ENCODE data around the gene ARL5B. TPM values are rescaled to one million over a fixed set of nuclear protein-coding genes. Genes with fewer than 3 reads are reported as not detected.

Gene ARL5B
- total RNA-seq, 2 donors from 2014 or later: 44.8 to 55.4 TPM

DNA sequence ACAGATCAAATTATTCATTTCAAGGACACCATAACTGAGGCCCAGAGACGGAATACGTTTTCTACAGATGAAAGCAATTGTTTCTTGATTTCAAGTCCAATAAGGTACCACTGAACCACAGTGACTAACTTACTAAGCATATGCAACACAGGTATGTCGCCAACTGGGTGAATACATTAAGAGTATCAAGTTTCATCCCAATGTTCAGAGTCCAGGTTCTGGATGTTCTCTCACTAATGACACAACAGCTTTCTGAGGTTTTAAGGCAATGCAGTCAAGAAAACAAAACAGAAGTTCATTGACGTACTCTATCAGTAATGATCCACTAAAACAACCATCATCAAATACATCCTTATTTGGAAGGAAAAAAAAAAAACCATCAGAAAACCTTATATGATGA, 43.6 kb upstream of the ARL5B start:
- H3K9me3 Mint-ChIP-seq: no peaks in the 10 kb centered on the region
- no peak overlapping the region for H3K27ac Mint-ChIP-seq
- no peak overlapping the region for H3K9ac ChIP-seq (ENCODE audit: extremely low read depth, low read length, poor library complexity, severe bottlenecking)

DNA sequence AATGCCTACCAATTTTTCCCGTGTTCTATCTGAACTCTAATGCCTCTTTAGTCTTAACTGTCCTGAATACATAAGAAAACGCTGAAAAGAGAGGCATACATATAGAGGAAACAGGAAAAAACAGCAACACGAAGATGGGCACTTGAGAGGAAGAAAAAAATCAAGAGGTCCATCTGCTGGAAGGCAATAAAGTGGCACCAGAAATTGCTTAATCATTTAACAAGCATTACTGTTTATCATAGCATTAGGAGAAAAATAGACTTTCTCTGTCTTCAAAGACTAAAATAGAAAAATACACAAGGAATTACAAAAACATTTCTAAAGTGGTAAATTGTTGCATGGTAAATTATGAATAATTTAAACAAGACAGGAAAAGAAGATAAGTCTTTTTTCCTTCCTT, 42.9 kb upstream of the ARL5B start:
- Histone ChIP-seq H3K9ac (ENCODE audit: extremely low read depth, low read length, poor library complexity, severe bottlenecking) (no peak overlapping the region), H3K4me1 (ENCODE audit: control insufficient read depth, insufficient read depth, low read length) (no peaks in the 10 kb centered on the region), H3K4me3 (ENCODE audit: low read length) (no peak overlapping the region), H3K36me3 (ENCODE audit: control insufficient read depth, insufficient read depth, low read length) (peaks cover 64% of the 10 kb centered on the region), H3K9me3 (ENCODE audit: control insufficient read depth, low read length) (no peaks in the 10 kb centered on the region), H3K27ac (ENCODE audit: low read depth, low read length) (no peak overlapping the region), H3K27me3 (ENCODE audit: control insufficient read depth, insufficient read depth, low read length, poor library complexity, severe bottlenecking) (no peaks in the 10 kb centered on the region)
- H3K27me3 Mint-ChIP-seq (ENCODE audit: insufficient read depth): no peaks in the 10 kb centered on the region
- H3K36me3 Mint-ChIP-seq (ENCODE audit: low read depth): peaks cover 16% of the 10 kb centered on the region
- H3K4me1 Mint-ChIP-seq: peaks cover 10% of the 10 kb centered on the region
- 40 to 88% methylated on average over 1 to 3 of the region's 3 CpGs for WGBS, 2 experiments (ENCODE audit: insufficient coverage in 1 of 2, insufficient read length in 1 of 2)
- TF ChIP-seq, protein P1, sequence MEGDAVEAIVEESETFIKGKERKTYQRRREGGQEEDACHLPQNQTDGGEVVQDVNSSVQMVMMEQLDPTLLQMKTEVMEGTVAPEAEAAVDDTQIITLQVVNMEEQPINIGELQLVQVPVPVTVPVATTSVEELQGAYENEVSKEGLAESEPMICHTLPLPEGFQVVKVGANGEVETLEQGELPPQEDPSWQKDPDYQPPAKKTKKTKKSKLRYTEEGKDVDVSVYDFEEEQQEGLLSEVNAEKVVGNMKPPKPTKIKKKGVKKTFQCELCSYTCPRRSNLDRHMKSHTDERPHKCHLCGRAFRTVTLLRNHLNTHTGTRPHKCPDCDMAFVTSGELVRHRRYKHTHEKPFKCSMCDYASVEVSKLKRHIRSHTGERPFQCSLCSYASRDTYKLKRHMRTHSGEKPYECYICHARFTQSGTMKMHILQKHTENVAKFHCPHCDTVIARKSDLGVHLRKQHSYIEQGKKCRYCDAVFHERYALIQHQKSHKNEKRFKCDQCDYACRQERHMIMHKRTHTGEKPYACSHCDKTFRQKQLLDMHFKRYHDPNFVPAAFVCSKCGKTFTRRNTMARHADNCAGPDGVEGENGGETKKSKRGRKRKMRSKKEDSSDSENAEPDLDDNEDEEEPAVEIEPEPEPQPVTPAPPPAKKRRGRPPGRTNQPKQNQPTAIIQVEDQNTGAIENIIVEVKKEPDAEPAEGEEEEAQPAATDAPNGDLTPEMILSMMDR (conservative IDR thresholded peaks at IDR 0.05): no peak
- no peak for DNase-seq
- no peak overlapping the region for H3K4me3 Mint-ChIP-seq
- no peaks in the 10 kb centered on the region for H3K9me3 Mint-ChIP-seq
- H3K27ac Mint-ChIP-seq: no peak overlapping the region

More for the DNA sequence above, 43.6 kb upstream of the ARL5B start:
- H3K27ac ChIP-seq (ENCODE audit: low read depth, low read length): no peak overlapping the region
- H3K9me3 ChIP-seq (ENCODE audit: control insufficient read depth, low read length): no peaks in the 10 kb centered on the region
- no peak overlapping the region for H3K4me3 Mint-ChIP-seq
- H3K36me3 Mint-ChIP-seq (ENCODE audit: low read depth): peaks cover 17% of the 10 kb centered on the region
- H3K4me3 ChIP-seq (ENCODE audit: low read length): no peak overlapping the region
- TF ChIP-seq, protein P1 (conservative IDR thresholded peaks at IDR 0.05): no peak
- no peaks in the 10 kb centered on the region for H3K4me1 ChIP-seq (ENCODE audit: control insufficient read depth, insufficient read depth, low read length)
- peaks cover 59% of the 10 kb centered on the region for H3K36me3 ChIP-seq (ENCODE audit: control insufficient read depth, insufficient read depth, low read length)
- no peaks in the 10 kb centered on the region for H3K27me3 Mint-ChIP-seq (ENCODE audit: insufficient read depth)
- H3K4me1 Mint-ChIP-seq: peaks cover 6% of the 10 kb centered on the region
- no peak for DNase-seq
- no peaks in the 10 kb centered on the region for H3K27me3 ChIP-seq (ENCODE audit: control insufficient read depth, insufficient read depth, low read length, poor library complexity, severe bottlenecking)
- 92% methylated on average over 3 to 4 of the region's 4 CpGs for whole genome bisulfite sequencing, 2 experiments (ENCODE audit: insufficient coverage in 1 of 2, insufficient read length in 1 of 2)

DNA sequence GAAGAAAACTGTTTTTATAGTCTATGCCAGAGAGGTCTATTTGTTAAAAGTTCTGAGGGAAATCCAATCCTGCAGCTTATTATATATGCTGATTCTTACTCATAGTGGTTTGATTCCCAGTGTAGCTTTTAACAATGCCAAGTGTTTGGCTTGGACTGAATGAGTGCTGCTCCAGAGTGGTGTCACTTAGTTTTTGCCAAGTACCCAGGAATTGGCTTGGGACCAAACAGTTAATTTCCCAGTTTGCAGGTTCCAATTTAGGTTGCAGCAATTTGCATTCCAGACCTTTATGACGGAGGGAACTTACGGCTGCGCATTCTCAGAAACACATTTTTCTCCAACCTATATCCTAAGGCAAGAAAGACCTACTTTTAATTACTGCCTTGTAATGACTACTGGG, 40.2 kb upstream of the ARL5B start:
- DNase-seq: no peak
- Histone ChIP-seq H3K27ac (ENCODE audit: low read depth, low read length) (no peak overlapping the region), H3K36me3 (ENCODE audit: control insufficient read depth, insufficient read depth, low read length) (peaks cover 46% of the 10 kb centered on the region), H3K4me1 (ENCODE audit: control insufficient read depth, insufficient read depth, low read length) (peaks cover 3% of the 10 kb centered on the region), H3K27me3 (ENCODE audit: control insufficient read depth, insufficient read depth, low read length, poor library complexity, severe bottlenecking) (no peaks in the 10 kb centered on the region), H3K9me3 (ENCODE audit: control insufficient read depth, low read length) (no peaks in the 10 kb centered on the region), H3K4me3 (ENCODE audit: low read length) (no peak overlapping the region), H3K9ac (ENCODE audit: extremely low read depth, low read length, poor library complexity, severe bottlenecking) (no peak overlapping the region)
- peaks cover 24% of the 10 kb centered on the region for H3K4me1 Mint-ChIP-seq
- H3K27me3 Mint-ChIP-seq (ENCODE audit: insufficient read depth): no peaks in the 10 kb centered on the region
- H3K9me3 Mint-ChIP-seq: no peaks in the 10 kb centered on the region
- peaks cover 9% of the 10 kb centered on the region for H3K36me3 Mint-ChIP-seq (ENCODE audit: low read depth)
- TF ChIP-seq, protein P1 (conservative IDR thresholded peaks at IDR 0.05): no peak
- 82 to 94% methylated on average over 3 of the region's 3 CpGs for WGBS, 2 experiments (ENCODE audit: insufficient coverage in 1 of 2, insufficient read length in 1 of 2)
- H3K4me3 Mint-ChIP-seq: no peak overlapping the region
- no peak overlapping the region for H3K27ac Mint-ChIP-seq

Data from endodermal cell (in vitro differentiated cells).